K562 (cell line): Measurements from ENCODE around the gene PPAN. TPM values are rescaled to one million over a fixed set of nuclear protein-coding genes. Genes with fewer than 3 reads are reported as not detected.
A peak's percentile ranks its signal among the peaks of the same experiment; 100 is the strongest.

Source experiments
- BCL6 ChIP-seq: fragments of 250-450 bp; sonication (Bioruptor Pico); IDR thresholded peaks from 2 replicates; pipeline ENCODE4 v1.4.0; 2020
- BMI1 ChIP-seq: fragments of 150-350 bp; IDR thresholded peaks from 2 replicates; pipeline ENCODE4 v1.6.1; 2014; ENCODE audit warnings: low read length
- BRCA1 ChIP-seq, 2 experiments: fragments of 450-650 bp in 1 of 2; sonication (generic) in 1 of 2; formaldehyde crosslinking in 1 of 2; IDR thresholded peaks; 2 replicates each; pipeline versions ENCODE4 v1.5.0 to v1.6.1; 2017 to 2020; ENCODE audit warnings: mild to moderate bottlenecking in 1 of 2, missing genetic modification reagents in 1 of 2
- CBX3 ChIP-seq, 2 experiments: IDR thresholded peaks; 1 replicate in 1 of 2; 2 replicates in 1 of 2; pipeline ENCODE4 v1.6.1; 2012; ENCODE audit warnings: inconsistent platforms in 2 of 2, low read length in 2 of 2, borderline replicate concordance in 1 of 2, control low read depth in 1 of 2
- CCNT2 ChIP-seq: IDR thresholded peaks from 2 replicates; pipeline ENCODE4 v1.6.1; 2011; ENCODE audit warnings: borderline replicate concordance, low read depth, mild to moderate bottlenecking, moderate library complexity, mixed read lengths, low read length; ENCODE audit not compliant: insufficient read length; ENCODE audit errors: extremely low read depth
- ESRRA ChIP-seq: fragments of 450-650 bp; IDR thresholded peaks from 2 replicates; pipeline ENCODE4 v1.6.1; 2014; ENCODE audit warnings: low read depth, mild to moderate bottlenecking, moderate library complexity, borderline replicate concordance
- ETV6 ChIP-seq, 3 experiments: fragments of 150-350 bp in 1 of 3; sonication (generic) in 1 of 3; formaldehyde crosslinking in 1 of 3; IDR thresholded peaks; 2 replicates each; pipeline versions ENCODE4 v1.6.1 to v1.8.0; 2014 to 2022; ENCODE audit warnings: borderline replicate concordance in 2 of 3, low read depth in 2 of 3, antibody characterized with exemption in 1 of 3, low read length in 1 of 3, mild to moderate bottlenecking in 1 of 3, missing genetic modification reagents in 1 of 3
- KLF13 ChIP-seq: fragments of 450-650 bp; IDR thresholded peaks from 2 replicates; pipeline ENCODE4 v1.6.1; 2016; ENCODE audit warnings: missing genetic modification characterization, low read depth, mild to moderate bottlenecking, missing compliant biosample characterization, moderate library complexity, borderline replicate concordance
- MAFK ChIP-seq: IDR thresholded peaks from 2 replicates; pipeline ENCODE4 v1.6.1; 2011; ENCODE audit warnings: low read length, improper control_type of control experiment
- MTF1 ChIP-seq: fragments of 250-450 bp; sonication (Bioruptor Pico); IDR thresholded peaks from 2 replicates; pipeline ENCODE4 v1.9.0; 2021; ENCODE audit warnings: moderate library complexity, mild to moderate bottlenecking, inconsistent platforms, borderline replicate concordance
- POLR2AphosphoS2 ChIP-seq: IDR thresholded peaks from 2 replicates; pipeline ENCODE4 v1.6.1; 2012; ENCODE audit warnings: low read length, improper control_type of control experiment
- RBBP5 ChIP-seq: fragments of 200-600 bp; sonication (generic); IDR thresholded peaks from 2 replicates; pipeline ENCODE4 v1.6.1; 2012; ENCODE audit warnings: borderline replicate concordance, mild to moderate bottlenecking, low read length, control low read depth, inconsistent platforms; ENCODE audit not compliant: insufficient read depth, poor library complexity, severe bottlenecking
- TAL1 ChIP-seq: fragments of 450-650 bp; IDR thresholded peaks from 2 replicates; pipeline ENCODE4 v1.6.1; 2016; ENCODE audit warnings: mild to moderate bottlenecking
- TBP ChIP-seq: optimal IDR thresholded peaks from 2 replicates; pipeline ENCODE3; 2011; ENCODE audit warnings: low read depth, low read length, improper control_type of control experiment
- TEAD1 ChIP-seq, 2 experiments: fragments of 450-650 bp in 1 of 2; sonication (generic) in 1 of 2; formaldehyde crosslinking; IDR thresholded peaks; 2 replicates each; pipeline versions ENCODE4 v1.4.0 to v1.8.0; 2020 to 2022; ENCODE audit warnings: mild to moderate bottlenecking in 2 of 2, missing genetic modification reagents in 1 of 2
- WHSC1 ChIP-seq: IDR thresholded peaks from one replicate; pipeline ENCODE4 v1.6.1; 2012; ENCODE audit warnings: low read length, control low read depth, inconsistent platforms
- polyA plus RNA-seq, 8 experiments: library from polyadenylated mRNA; depleted of rRNA in 4 of 8; stranded (reverse) in 5 of 8; unstranded in 3 of 8; fragments of >200 nt; fragmentation: Nextera tagmentation in 2 of 8; fragmentation: Illumina TruSeq in 1 of 8; extraction: Ambion mirVana in 2 of 8; extraction: Trizol in 1 of 8; gene quantifications; 2 replicates each; pipeline versions ENCODE4 v1.2.1 to v1.2.3, GENCODE V29; 2011 to 2014; ENCODE audit warnings: inconsistent platforms in 1 of 8, missing spikeins in 1 of 8
- total RNA-seq, 7 experiments: library from RNA; depleted of rRNA in 6 of 7; stranded (reverse); fragments of >200 nt in 6 of 7; fragmentation: Illumina TruSeq in 2 of 7; extraction: Trizol in 2 of 7; gene quantifications; 2 replicates each; pipeline versions ENCODE4 v1.2.1 to v1.2.3, GENCODE V29; 2011 to 2021; ENCODE audit warnings: low replicate concordance in 1 of 7
- TF ChIP-seq, protein P1 (sequence below): sonication (generic); formaldehyde crosslinking; IDR thresholded peaks from 2 replicates; pipeline ENCODE4 v1.8.1; 2023; ENCODE audit warnings: missing genetic modification reagents, mild to moderate bottlenecking, borderline replicate concordance
- TF ChIP-seq, protein P2 (sequence below): sonication (generic); formaldehyde crosslinking; IDR thresholded peaks from 2 replicates; pipeline ENCODE4 v1.5.0; 2020; ENCODE audit warnings: missing genetic modification reagents
- TF ChIP-seq, protein P3 (sequence below): IDR thresholded peaks from 2 replicates; pipeline ENCODE4 v1.6.1; 2012; ENCODE audit warnings: low read depth, low read length, improper control_type of control experiment, borderline replicate concordance

Gene PPAN
- total and polyA plus RNA-seq, 9 of the 15 experiments (the other 6 are each of a cell fraction or from before 2014, with no cell fraction given), result 2.2 to 129 (median 59.1) TPM

DNA sequence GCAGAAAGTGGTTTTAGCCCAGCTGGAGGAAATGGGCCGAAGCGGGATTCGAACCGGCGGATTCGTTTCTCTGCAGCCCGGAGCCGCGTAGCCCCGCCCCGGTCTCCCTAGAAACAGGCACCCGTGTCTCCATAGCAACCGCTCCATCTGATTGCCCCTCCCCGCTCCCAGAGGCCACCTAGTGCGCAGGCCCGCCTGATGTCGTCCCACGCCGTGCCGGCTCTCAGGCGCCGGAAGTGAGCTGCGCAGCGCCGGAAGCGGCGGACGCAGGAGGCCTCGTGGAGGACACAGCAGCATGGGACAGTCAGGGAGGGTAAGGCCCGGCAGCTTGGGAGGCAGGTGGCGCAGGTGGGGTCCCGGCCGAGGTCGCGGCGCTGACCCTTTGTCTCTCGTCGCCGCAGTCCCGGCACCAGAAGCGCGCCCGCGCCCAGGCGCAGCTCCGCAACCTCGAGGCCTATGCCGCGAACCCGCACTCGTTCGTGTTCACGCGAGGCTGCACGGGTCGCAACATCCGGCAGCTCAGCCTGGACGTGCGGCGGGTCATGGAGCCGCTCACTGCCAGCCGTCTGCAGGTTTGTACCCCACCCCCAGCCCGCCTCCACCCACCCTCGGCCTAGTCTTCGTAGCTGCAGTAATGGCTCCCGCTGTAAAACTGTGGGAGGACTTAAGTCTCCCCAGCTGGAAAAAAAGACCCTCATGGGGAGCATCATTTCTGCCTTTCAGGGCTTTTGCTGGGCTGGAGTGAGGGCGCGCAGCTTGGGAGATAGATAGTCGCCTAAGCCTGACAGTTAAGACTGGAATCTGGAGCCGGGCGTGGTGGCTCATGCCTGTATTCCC, at the start of gene PPAN (continued):
- TF ChIP-seq, protein P1, sequence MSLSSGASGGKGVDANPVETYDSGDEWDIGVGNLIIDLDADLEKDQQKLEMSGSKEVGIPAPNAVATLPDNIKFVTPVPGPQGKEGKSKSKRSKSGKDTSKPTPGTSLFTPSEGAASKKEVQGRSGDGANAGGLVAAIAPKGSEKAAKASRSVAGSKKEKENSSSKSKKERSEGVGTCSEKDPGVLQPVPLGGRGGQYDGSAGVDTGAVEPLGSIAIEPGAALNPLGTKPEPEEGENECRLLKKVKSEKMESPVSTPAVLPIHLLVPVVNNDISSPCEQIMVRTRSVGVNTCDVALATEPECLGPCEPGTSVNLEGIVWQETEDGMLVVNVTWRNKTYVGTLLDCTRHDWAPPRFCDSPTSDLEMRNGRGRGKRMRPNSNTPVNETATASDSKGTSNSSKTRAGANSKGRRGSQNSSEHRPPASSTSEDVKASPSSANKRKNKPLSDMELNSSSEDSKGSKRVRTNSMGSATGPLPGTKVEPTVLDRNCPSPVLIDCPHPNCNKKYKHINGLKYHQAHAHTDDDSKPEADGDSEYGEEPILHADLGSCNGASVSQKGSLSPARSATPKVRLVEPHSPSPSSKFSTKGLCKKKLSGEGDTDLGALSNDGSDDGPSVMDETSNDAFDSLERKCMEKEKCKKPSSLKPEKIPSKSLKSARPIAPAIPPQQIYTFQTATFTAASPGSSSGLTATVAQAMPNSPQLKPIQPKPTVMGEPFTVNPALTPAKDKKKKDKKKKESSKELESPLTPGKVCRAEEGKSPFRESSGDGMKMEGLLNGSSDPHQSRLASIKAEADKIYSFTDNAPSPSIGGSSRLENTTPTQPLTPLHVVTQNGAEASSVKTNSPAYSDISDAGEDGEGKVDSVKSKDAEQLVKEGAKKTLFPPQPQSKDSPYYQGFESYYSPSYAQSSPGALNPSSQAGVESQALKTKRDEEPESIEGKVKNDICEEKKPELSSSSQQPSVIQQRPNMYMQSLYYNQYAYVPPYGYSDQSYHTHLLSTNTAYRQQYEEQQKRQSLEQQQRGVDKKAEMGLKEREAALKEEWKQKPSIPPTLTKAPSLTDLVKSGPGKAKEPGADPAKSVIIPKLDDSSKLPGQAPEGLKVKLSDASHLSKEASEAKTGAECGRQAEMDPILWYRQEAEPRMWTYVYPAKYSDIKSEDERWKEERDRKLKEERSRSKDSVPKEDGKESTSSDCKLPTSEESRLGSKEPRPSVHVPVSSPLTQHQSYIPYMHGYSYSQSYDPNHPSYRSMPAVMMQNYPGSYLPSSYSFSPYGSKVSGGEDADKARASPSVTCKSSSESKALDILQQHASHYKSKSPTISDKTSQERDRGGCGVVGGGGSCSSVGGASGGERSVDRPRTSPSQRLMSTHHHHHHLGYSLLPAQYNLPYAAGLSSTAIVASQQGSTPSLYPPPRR (CRISPR knock-in tag), result no peak
- TF ChIP-seq, protein P2, sequence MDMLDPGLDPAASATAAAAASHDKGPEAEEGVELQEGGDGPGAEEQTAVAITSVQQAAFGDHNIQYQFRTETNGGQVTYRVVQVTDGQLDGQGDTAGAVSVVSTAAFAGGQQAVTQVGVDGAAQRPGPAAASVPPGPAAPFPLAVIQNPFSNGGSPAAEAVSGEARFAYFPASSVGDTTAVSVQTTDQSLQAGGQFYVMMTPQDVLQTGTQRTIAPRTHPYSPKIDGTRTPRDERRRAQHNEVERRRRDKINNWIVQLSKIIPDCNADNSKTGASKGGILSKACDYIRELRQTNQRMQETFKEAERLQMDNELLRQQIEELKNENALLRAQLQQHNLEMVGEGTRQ (CRISPR knock-in tag), result no peak
- TF ChIP-seq, protein P3, sequence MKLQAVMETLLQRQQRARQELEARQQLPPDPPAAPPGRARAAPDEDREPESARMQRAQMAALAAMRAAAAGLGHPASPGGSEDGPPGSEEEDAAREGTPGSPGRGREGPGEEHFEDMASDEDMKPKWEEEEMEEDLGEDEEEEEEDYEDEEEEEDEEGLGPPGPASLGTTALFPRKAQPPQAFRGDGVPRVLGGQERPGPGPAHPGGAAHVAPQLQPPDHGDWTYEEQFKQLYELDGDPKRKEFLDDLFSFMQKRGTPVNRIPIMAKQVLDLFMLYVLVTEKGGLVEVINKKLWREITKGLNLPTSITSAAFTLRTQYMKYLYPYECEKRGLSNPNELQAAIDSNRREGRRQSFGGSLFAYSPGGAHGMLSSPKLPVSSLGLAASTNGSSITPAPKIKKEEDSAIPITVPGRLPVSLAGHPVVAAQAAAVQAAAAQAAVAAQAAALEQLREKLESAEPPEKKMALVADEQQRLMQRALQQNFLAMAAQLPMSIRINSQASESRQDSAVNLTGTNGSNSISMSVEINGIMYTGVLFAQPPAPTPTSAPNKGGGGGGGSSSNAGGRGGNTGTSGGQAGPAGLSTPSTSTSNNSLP, result no peak
- TF ChIP-seq TAL1 (no peak), MTF1 (no peak), CCNT2 (peak; percentile 62), MAFK (no peak), ESRRA (peak; percentile 90), RBBP5 (peak; percentile 88), KLF13 (tag) (no peak), TEAD1 (CRISPR knock-in tag; IDR thresholded peaks at IDR 0.05) (no peak), BCL6 (CRISPR knock-in tag) (no peak), BMI1 (peak; percentile 99), POLR2AphosphoS2 (no peak), WHSC1 (no peak), CBX3 (IDR thresholded peaks at IDR 0.05; ENCODE audit: borderline replicate concordance in 1 of 2, low read length in 2 of 2) (no peak), ETV6 (IDR thresholded peaks at IDR 0.05; ENCODE audit: borderline replicate concordance in 1 of 2, low read depth in 2 of 2, low read length in 1 of 2) (no peak), ETV6 (CRISPR knock-in tag; IDR thresholded peaks at IDR 0.05; ENCODE audit: borderline replicate concordance) (no peak), TBP (no peak), BRCA1 (IDR thresholded peaks at IDR 0.05) (no peak), BRCA1 (CRISPR knock-in tag; IDR thresholded peaks at IDR 0.05) (no peak)
